ENCODE measurements around the gene ZSCAN5C.

The ZSCAN5C gene, protein sequence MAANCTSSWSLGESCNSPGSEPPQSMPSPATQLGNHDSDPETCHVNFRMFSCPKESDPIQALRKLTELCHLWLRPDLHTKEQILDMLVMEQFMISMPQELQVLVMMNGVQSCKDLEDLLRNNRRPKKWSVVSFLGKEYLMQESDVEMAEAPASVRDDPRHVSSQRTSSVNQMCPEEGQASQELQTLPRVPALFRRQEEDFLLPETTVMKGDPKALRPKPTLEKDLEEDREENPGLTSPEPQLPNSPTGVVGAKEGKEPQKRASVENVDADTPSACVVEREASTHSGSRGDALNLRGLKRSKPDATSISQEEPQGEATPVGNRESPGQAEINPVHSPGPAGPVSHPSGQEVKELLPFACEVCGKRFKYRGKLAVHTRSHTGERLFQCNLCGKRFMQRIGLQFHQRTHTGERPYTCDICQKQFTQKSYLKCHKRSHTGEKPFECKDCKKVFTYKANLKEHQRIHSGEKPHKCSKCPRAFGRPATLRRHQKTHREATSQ

DNA sequence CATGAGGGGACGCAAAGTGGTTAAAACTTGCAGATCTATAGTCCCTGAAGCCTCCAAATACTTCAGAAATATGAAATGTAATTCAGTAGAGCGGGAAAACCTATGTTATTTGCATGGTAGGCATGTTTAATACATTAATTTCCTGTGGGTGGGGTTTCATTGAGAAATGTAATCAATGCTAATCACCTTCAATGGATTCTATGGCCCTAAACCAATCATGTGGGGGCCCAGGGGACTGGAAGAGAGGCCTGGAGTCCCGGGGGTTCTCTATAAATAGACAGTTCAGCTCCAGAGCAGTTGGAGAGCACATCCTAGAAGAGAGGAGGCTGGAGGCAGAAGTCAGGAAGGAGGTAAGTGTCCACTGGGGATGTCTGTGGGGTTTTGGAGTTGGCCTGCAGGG, at the start of gene ZSCAN5C:
TSS of gene ZSCAN5C (plus strand) at position 301 of the 400 bp plus-strand sequence. CDS start 3,641 bp downstream, outside the sequence.
- TF ChIP-seq CTCF (IDR thresholded peaks at IDR 0.05) = no peak
- no peak within 1 kb of the TSS for H3K4me3 ChIP-seq
- H3K27ac ChIP-seq = no peak within 1 kb of the TSS
- no peak for DNase-seq (ENCODE audit: low spot score)

DNA sequence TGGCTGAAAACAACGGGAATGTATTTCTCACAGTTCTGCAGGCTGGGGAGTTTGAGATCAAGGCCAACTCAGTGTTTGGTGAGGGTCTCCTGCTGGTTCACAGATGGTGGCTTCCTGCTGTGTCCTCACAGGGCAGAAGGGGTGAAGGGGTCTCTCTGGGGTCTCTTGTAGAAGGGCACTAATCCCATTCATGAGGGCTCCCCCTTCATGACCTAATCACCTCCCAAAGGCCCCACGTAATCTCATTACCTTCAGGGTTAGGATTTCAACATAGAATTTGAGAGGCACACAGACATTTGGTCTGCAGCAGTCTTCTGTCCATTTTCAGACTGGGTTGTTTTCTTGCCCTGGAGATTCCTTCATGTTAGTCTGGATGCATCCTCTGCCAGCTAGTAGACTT, 49.4 kb upstream of the ZSCAN5C start:
- no peak overlapping the region for H3K4me3 ChIP-seq
- no peak for DNase-seq (ENCODE audit: low spot score)
- no peak for TF ChIP-seq CTCF (IDR thresholded peaks at IDR 0.05)
- H3K27ac ChIP-seq = no peak overlapping the region

- DNase-seq (ENCODE audit: low spot score) = no peak
- H3K4me3 ChIP-seq = no peak overlapping the region
- H3K27ac ChIP-seq = no peak overlapping the region
- TF ChIP-seq CTCF (IDR thresholded peaks at IDR 0.05) = no peak
These were observed 48.6 kb upstream of the ZSCAN5C start for GRCh38 chr19:56153507-56153906.

DNA sequence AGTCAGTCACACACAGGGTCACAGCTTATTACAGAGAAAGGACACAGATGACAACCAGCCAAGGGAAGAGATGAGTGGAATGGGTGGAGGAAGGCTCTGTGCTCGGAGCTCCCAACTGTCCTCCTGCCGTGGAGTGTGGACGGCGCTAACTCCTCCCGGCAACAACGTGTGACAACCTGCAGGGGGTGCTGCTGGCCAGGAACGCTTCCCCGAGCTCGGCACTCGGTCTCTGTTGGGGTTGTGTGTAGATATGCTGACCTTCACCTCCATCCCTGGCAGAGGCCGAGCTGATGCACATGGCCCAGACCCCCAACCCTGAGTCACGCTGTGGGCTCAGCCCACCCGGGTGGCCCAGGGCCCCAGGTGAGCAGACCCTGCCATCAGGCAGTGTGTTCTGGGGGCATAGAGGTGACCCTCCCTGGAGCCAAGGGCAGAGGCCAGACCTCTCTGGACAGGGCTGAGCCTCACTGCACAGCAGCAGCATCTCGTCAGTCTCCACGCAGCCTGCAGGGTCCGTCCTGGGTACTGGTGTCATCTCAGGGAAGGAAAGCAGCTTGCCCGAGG, 46.9 kb upstream of the ZSCAN5C start:
- no peak for TF ChIP-seq CTCF (IDR thresholded peaks at IDR 0.05)
- no peak overlapping the region for H3K27ac ChIP-seq
- no peak for DNase-seq (ENCODE audit: low spot score)

GRCh38 chr19:56156768-56157167, 45.3 kb upstream of the ZSCAN5C start:
- Histone ChIP-seq H3K27ac (no peak overlapping the region), H3K4me3 (no peak overlapping the region)
- TF ChIP-seq CTCF (IDR thresholded peaks at IDR 0.05) = no peak
- DNase-seq (ENCODE audit: low spot score) = no peak

More for the DNA sequence above, 46.9 kb upstream of the ZSCAN5C start:
- H3K4me3 ChIP-seq = no peak overlapping the region

DNA sequence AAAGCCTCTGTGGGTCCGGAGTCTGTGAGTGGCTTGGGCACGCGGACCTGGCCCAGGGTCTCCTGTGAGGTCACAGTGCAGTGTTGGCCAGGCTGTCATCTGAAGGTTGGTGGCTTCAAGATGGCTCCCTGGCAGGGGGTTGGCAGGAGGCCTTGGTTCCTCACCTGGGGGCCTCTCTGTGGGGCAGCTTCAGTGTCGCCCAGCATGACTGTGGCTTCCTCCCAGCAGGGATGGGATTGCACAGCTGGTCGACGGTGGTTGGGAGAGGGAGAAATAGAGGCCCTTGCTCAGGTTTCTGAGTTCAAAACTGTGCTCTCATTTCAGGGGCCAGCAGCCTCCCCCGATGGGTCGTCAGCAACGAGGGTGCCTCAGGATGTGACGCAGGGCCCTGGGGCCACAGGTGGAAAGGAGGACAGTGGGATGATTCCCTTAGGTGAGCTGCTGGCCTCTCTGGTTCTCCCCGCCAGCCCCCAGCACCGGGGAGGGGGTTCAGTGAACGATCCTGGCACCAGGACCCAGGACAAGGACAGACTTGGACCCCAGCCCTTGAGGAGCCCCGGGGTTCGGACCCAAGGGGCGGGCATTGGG, 43.8 kb upstream of the ZSCAN5C start:
- Histone ChIP-seq H3K4me3 (no peak overlapping the region), H3K27ac (no peak overlapping the region)
- no peak for TF ChIP-seq CTCF (IDR thresholded peaks at IDR 0.05)
- DNase-seq (ENCODE audit: low spot score) = no peak
